ENCODE data around the gene GPC6. TPM values are rescaled to one million over a fixed set of nuclear protein-coding genes. Genes with fewer than 3 reads are reported as not detected.

The GPC6 gene
- total and polyA plus RNA-seq, 9 of the 15 experiments (the other 6 are each of a cell fraction or from before 2014, with no cell fraction given), result under 0.01 to 0.20 (median 0.01) TPM; not detected in 4

DNA sequence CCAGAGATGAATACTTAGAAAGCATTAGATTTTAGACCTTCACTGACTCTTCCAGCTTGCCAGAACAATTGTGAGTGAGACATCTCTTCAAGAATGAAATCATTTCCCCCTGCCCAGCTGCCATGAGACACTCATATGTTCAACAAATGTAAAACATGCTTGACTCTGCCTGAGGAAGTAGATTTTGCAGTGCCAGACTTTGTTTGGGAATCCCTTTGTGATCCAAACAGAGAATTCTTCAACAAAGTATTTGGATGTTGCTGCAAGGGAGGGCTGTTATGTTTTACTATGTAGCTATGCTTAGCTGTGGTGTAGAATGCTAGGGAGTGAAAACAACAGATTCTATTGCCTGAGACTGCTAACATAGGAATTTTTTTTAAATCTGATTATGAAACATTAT lies 836.5 kb downstream of the GPC6 start (continued):
- no peak for TF ChIP-seq TAL1 (IDR thresholded peaks at IDR 0.05)
- no peak for TF ChIP-seq HOMEZ (CRISPR knock-in tag; IDR thresholded peaks at IDR 0.05)

DNA sequence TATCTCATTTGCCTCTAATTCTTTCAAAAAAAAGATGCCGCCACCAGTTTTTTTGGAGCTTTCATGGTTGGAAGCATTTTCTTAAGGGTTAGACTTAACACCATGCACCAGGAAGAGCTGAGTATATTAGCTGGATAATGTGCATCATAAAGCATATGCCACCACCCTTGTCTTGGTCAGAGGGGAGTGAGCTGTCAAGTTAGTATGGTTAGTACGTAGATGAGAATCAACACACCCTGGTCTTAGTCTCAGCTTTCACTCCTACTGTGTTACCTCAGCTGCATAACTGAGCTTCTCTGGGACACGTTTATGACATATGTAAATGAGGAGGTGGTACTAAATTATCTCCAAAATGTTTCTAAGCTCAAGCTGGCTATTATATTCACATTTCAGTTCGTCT lies 837.2 kb downstream of the GPC6 start:
- no peak overlapping the region for H2AFZ ChIP-seq (ENCODE audit: low read depth, low read length)
- WGBS (ENCODE audit: insufficient coverage, low coverage, missing lambda C conversion rate), result 0% methylated on average over 4 of the region's 4 CpGs
- no peak for TF ChIP-seq XRCC4 (IDR thresholded peaks at IDR 0.05; ENCODE audit: extremely low read depth, insufficient read depth, insufficient read length)
- TF ChIP-seq, protein P1, sequence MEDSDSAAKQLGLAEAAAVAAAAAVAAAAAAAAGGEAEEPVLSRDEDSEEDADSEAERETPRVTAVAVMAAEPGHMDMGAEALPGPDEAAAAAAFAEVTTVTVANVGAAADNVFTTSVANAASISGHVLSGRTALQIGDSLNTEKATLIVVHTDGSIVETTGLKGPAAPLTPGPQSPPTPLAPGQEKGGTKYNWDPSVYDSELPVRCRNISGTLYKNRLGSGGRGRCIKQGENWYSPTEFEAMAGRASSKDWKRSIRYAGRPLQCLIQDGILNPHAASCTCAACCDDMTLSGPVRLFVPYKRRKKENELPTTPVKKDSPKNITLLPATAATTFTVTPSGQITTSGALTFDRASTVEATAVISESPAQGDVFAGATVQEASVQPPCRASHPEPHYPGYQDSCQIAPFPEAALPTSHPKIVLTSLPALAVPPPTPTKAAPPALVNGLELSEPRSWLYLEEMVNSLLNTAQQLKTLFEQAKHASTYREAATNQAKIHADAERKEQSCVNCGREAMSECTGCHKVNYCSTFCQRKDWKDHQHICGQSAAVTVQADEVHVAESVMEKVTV (CRISPR knock-in tag; IDR thresholded peaks at IDR 0.05), result no peak
- no peak for TF ChIP-seq POLR2A (conservative IDR thresholded peaks at IDR 0.05)
- TF ChIP-seq ZFP91 (CRISPR knock-in tag; IDR thresholded peaks at IDR 0.05), result no peak
- TF ChIP-seq LCOR (CRISPR knock-in tag; IDR thresholded peaks at IDR 0.05), result no peak
- TF ChIP-seq ZBTB7A (IDR thresholded peaks at IDR 0.05; ENCODE audit: borderline replicate concordance, control insufficient read depth, low read depth, low read length), result no peak
- no peak for TF ChIP-seq MAZ (CRISPR knock-in tag; conservative IDR thresholded peaks at IDR 0.05 in 1 of 2, IDR thresholded peaks at IDR 0.05 in 1 of 2)
- no peak for TF ChIP-seq SIN3B (IDR thresholded peaks at IDR 0.05; ENCODE audit: low read depth)
- no peak for TF ChIP-seq SMARCE1 (IDR thresholded peaks at IDR 0.05)
- no peak for TF ChIP-seq NCOA1 (IDR thresholded peaks at IDR 0.05; ENCODE audit: low read depth)
- TF ChIP-seq DMBX1 (CRISPR knock-in tag; IDR thresholded peaks at IDR 0.05; ENCODE audit: borderline replicate concordance), result no peak
- TF ChIP-seq EHMT2 (IDR thresholded peaks at IDR 0.05), result no peak
- TF ChIP-seq RAD51 (IDR thresholded peaks at IDR 0.05; ENCODE audit: borderline replicate concordance, low read depth), result no peak
- no peak for TF ChIP-seq ARNT (IDR thresholded peaks at IDR 0.05)
- TF ChIP-seq PTTG1 (tag; IDR thresholded peaks at IDR 0.05; ENCODE audit: low read depth), result no peak
- no peak for TF ChIP-seq HMG20B (CRISPR knock-in tag; IDR thresholded peaks at IDR 0.05)
- TF ChIP-seq PCBP2 (IDR thresholded peaks at IDR 0.05; ENCODE audit: low read depth, low read length, poor library complexity, severe bottlenecking), result no peak
- ChIA-PET POLR2A (no interaction called here), CTCF (ENCODE audit: low intra/inter-chr PET ratio) (no interaction called here)
- BruUV-seq (replicated peaks), result no TSS peak
- no peak overlapping the region for H3K4me3 ChIP-seq
- H3K27me3 ChIP-seq (ENCODE audit: control insufficient read depth in 2 of 2, insufficient read depth in 2 of 2, low read length in 2 of 2), result no peaks in the 10 kb centered on the region
- no peaks in the 10 kb centered on the region; the same call in 1 of the 2 replicates for H3K9me3 ChIP-seq (replicated peaks; ENCODE audit: control insufficient read depth, insufficient read depth, low read depth, low read length)
- H3K9ac ChIP-seq (ENCODE audit: insufficient read depth in 1 of 2, low read depth in 2 of 2, low read length in 2 of 2), result no peak overlapping the region
- H3K9me1 ChIP-seq (ENCODE audit: control insufficient read depth, insufficient read depth, low read length), result no peaks in the 10 kb centered on the region
- no peak overlapping the region for H3K27ac ChIP-seq (ENCODE audit: extremely low read depth, low read depth, low read length)
- no peaks in the 10 kb centered on the region for H3K4me1 ChIP-seq (replicated peaks in 1 of 2; ENCODE audit: control insufficient read depth in 2 of 2, insufficient read depth in 2 of 2, low read length in 2 of 2)
- intact Hi-C loops (cut with micrococcal nuclease) (no loop called here), in situ Hi-C loops (cut with MboI) (no loop called here)
- no peaks in the 10 kb centered on the region for H3K79me2 ChIP-seq (ENCODE audit: control insufficient read depth, insufficient read depth, low read length)
- DNase-seq (ENCODE audit: extremely low read depth in 1 of 4, low spot score in 3 of 4) (no peak), FAIRE-seq (no peak), ATAC-seq (no peak)
- no peaks in the 10 kb centered on the region for H3K36me3 ChIP-seq (ENCODE audit: control insufficient read depth, insufficient read depth, low read length)
- H4K20me1 ChIP-seq (replicated peaks; ENCODE audit: control insufficient read depth, insufficient read depth, low read length), result no peaks in the 10 kb centered on the region
- no peak overlapping the region for H3K4me2 ChIP-seq (ENCODE audit: insufficient read depth, low read length)
